Transverse colon (tissue), 4 donors: Measurements from ENCODE around the gene PALLD. TPM values are rescaled to one million over a fixed set of nuclear protein-coding genes. Genes with fewer than 3 reads are reported as not detected.
A peak's percentile ranks its signal among the peaks of the same experiment; 100 is the strongest.

ENCODE experiments used
- DNase-seq: peaks from one replicate; pipeline ENCODE4 v3.0.0-alpha.2; 2019
- H3K27ac ChIP-seq, 4 donors: fragments of 200-600 bp; sonication (generic); 2 replicates each; pipeline ENCODE4 v1.5.1; 2016 to 2018; ENCODE audit warnings: inconsistent platforms in 4 of 4
- H3K27me3 ChIP-seq: fragments of 200-600 bp; sonication (generic); 2 replicates; pipeline ENCODE4 v1.5.1; 2017; ENCODE audit warnings: inconsistent platforms
- H3K36me3 ChIP-seq, 4 donors: fragments of 200-600 bp; sonication (generic); 2 replicates each; pipeline ENCODE4 v1.5.1; 2017 to 2019; ENCODE audit warnings: inconsistent platforms in 4 of 4
- H3K4me1 ChIP-seq, 4 donors: fragments of 200-600 bp; sonication (generic); 2 replicates each; pipeline ENCODE4 v1.5.1; 2017 to 2020; ENCODE audit warnings: inconsistent platforms in 4 of 4
- H3K4me3 ChIP-seq, 4 donors: fragments of 200-600 bp; sonication (generic); 1 replicate in 1 of 4; 2 replicates in 3 of 4; pipeline versions ENCODE4 v1.5.1 to v1.6.1; 2017 to 2019; ENCODE audit warnings: inconsistent platforms in 4 of 4
- H3K9me3 ChIP-seq, 2 donors: fragments of 200-600 bp; sonication (generic); 2 replicates each; pipeline ENCODE4 v1.5.1; 2017 to 2019; ENCODE audit warnings: inconsistent platforms in 2 of 2
- EP300 ChIP-seq: sonication (generic); formaldehyde crosslinking; IDR thresholded peaks from one replicate; pipeline ENCODE4 v1.6.1; 2017; ENCODE audit warnings: antibody characterized with exemption, low read depth
- POLR2A ChIP-seq: fragments of 450-650 bp; IDR thresholded peaks from one replicate; pipeline ENCODE4 v1.6.1; 2016; ENCODE audit warnings: antibody characterized with exemption, mild to moderate bottlenecking, moderate library complexity
- POLR2AphosphoS5 ChIP-seq, 3 donors: sonication (generic); formaldehyde crosslinking; IDR thresholded peaks; one replicate each; pipeline ENCODE4 v1.6.1; 2016; ENCODE audit warnings: antibody characterized with exemption in 3 of 3
- WGBS, 2 donors: methylation state at CpG; one replicate each; pipeline ENCODE4 v1.1.5; 2018; ENCODE audit warnings: low coverage in 1 of 2; 5-methylcytosine and 5-hydroxymethylcytosine counted together
- in situ Hi-C, 4 donors: fragments of 200-750 bp; cut with MboI; loops; one replicate each; pipeline versions ENCODE4 v1.15.0 to v1.15.1; 2017; ENCODE audit warnings: low sequenced_read_pairs in 3 of 4, low pct_ligation_motif_present in 1 of 4, low pct_unique_long_range_greater_than_20kb in 1 of 4
- intact Hi-C: fragments of 100-400 bp; cut with DNase I; formaldehyde crosslinking; loops from one replicate; pipeline ENCODE4 v1.15.1; 2023; ENCODE audit warnings: low total_unique reads
- total RNA-seq, 4 donors: library from RNA; depleted of rRNA; stranded (reverse); fragments of >200 nt; gene quantifications; one replicate each; pipeline ENCODE4 v1.1.0, GENCODE V29; 2016
- TF ChIP-seq, protein P1 (sequence below), 5 experiments: fragments of 200-600 bp in 3 of 5; fragments of 450-650 bp in 2 of 5; sonication (generic) in 3 of 5; IDR thresholded peaks; 1 replicate in 2 of 5; 2 replicates in 3 of 5; pipeline ENCODE4 v1.5.1; 2016 to 2017; ENCODE audit warnings: antibody characterized with exemption in 5 of 5, inconsistent platforms in 3 of 5, mild to moderate bottlenecking in 2 of 5, moderate library complexity in 1 of 5

PALLD gene
- total RNA-seq, 4 donors from 2014 or later: 230 to 309 (median 278) TPM

DNA sequence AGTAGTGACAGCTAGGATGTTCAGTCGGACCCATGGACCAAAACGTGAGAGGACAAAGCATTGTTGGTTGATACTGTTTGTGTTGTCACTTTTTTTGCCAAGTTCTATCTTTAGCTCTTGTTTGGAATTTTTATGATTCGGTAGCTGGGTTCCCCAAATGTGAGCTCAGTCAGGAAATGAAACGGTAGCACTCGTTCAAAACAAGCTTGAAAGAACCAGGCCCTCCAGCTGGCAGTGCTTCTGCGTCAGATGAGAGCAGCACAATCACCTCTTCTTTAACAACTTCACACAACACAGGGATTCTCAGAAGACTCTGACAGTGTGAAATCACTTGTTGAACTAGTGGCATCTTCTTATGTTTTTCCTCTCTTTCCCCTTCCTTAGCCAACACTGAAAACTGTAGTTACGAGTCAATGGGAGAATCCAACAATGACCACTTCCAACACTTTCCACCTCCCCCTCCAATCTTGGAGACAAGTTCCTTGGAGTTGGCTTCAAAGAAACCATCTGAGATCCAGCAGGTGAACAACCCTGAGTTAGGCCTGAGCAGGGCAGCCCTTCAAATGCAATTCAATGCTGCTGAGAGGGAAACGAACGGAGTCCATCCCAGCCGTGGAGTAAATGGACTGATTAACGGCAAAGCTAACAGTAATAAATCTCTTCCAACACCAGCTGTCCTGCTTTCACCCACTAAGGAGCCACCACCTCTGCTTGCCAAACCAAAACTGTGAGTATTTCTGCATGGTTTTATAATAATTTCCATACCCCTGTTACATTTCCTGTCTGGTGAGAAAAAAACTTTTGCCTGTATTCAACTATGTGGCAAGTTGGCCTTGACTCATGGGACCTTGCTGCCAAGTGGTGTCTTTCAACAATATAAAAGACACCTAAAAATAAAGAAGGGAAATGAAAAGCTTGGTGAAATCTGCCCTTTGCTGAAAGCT, 214.6 kb downstream of the PALLD start:
- peaks cover 0 to 21% (median 11%) of the 10 kb centered on the region in 4 donors for H3K4me1 ChIP-seq
- no peak overlapping the region for H3K4me3 ChIP-seq
- H3K36me3 ChIP-seq: no peaks in the 10 kb centered on the region
- intact Hi-C loops (loop anchor here (5.0 to 10.0 kb wide), 2 partner anchors 123 to 211 kb away; no protein-coding TSS in a partner anchor), in situ Hi-C loops (loop anchor here in 3 of 4 donors (5.0 to 25.0 kb wide), 3 partner anchors 201 to 206 kb away; no protein-coding TSS in a partner anchor)
- no peak for DNase-seq
- peak; percentile 8 for TF ChIP-seq EP300
- peak in 1 of 3 donors; percentile 46 for TF ChIP-seq POLR2AphosphoS5 (IDR thresholded peaks at IDR 0.05)
- TF ChIP-seq, protein P1, sequence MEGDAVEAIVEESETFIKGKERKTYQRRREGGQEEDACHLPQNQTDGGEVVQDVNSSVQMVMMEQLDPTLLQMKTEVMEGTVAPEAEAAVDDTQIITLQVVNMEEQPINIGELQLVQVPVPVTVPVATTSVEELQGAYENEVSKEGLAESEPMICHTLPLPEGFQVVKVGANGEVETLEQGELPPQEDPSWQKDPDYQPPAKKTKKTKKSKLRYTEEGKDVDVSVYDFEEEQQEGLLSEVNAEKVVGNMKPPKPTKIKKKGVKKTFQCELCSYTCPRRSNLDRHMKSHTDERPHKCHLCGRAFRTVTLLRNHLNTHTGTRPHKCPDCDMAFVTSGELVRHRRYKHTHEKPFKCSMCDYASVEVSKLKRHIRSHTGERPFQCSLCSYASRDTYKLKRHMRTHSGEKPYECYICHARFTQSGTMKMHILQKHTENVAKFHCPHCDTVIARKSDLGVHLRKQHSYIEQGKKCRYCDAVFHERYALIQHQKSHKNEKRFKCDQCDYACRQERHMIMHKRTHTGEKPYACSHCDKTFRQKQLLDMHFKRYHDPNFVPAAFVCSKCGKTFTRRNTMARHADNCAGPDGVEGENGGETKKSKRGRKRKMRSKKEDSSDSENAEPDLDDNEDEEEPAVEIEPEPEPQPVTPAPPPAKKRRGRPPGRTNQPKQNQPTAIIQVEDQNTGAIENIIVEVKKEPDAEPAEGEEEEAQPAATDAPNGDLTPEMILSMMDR (IDR thresholded peaks at IDR 0.05): no peak
- TF ChIP-seq POLR2A: no peak
- no peaks in the 10 kb centered on the region for H3K9me3 ChIP-seq
- H3K27me3 ChIP-seq: no peaks in the 10 kb centered on the region
- peak overlapping the region; percentile 65 to 81 (median 74) for H3K27ac ChIP-seq
- WGBS, 2 donors: 64 to 73% methylated on average over 5 to 11 of the region's 11 CpGs

GRCh38 chr4:168712316-168712890, 215.6 kb downstream of the PALLD start:
- intact Hi-C loops: loop anchor here (5.0 to 10.0 kb wide), 2 partner anchors 122 to 210 kb away; no protein-coding TSS in a partner anchor
- WGBS, 2 donors: 86 to 88% methylated on average over 4 of the region's 4 CpGs
- peaks cover 0 to 30% (median 14%) of the 10 kb centered on the region in 4 donors for H3K4me1 ChIP-seq
- no peaks in the 10 kb centered on the region for H3K36me3 ChIP-seq
- peak overlapping the region; percentile 65 to 81 (median 74) for H3K27ac ChIP-seq
- DNase-seq: no peak
- H3K4me3 ChIP-seq: no peak overlapping the region
- no peaks in the 10 kb centered on the region for H3K9me3 ChIP-seq
- TF ChIP-seq, protein P1 (IDR thresholded peaks at IDR 0.05): no peak
- no peaks in the 10 kb centered on the region for H3K27me3 ChIP-seq
- in situ Hi-C loops: loop anchor here in 3 of 4 donors (5.0 to 25.0 kb wide), 3 partner anchors 200 to 205 kb away; no protein-coding TSS in a partner anchor

GRCh38 chr4:168713253-168713652, 216.4 kb downstream of the PALLD start:
- no peak for DNase-seq
- no peaks in the 10 kb centered on the region for H3K9me3 ChIP-seq
- in situ Hi-C loops: loop anchor here in 3 of 4 donors (5.0 to 25.0 kb wide), 3 partner anchors 199 to 204 kb away; no protein-coding TSS in a partner anchor
- no peaks in the 10 kb centered on the region for H3K36me3 ChIP-seq
- peaks cover 0 to 31% (median 14%) of the 10 kb centered on the region in 4 donors for H3K4me1 ChIP-seq
- no peak overlapping the region for H3K4me3 ChIP-seq
- TF ChIP-seq EP300 (no peak), POLR2A (no peak), POLR2AphosphoS5 (IDR thresholded peaks at IDR 0.05) (no peak)
- TF ChIP-seq, protein P1 (IDR thresholded peaks at IDR 0.05): no peak
- peak overlapping the region in 2 of 4 donors; percentile 16 to 65 for H3K27ac ChIP-seq
- intact Hi-C loops: loop anchor here (5.0 to 10.0 kb wide), 2 partner anchors 122 to 209 kb away; no protein-coding TSS in a partner anchor
- H3K27me3 ChIP-seq: no peaks in the 10 kb centered on the region
- 75 to 92% methylated on average over 2 of the region's 2 CpGs for WGBS, 2 donors

- in situ Hi-C loops (loop anchor here in 2 of 4 donors (10.0 to 25.0 kb wide), 2 partner anchors 196 to 199 kb away; no protein-coding TSS in a partner anchor), intact Hi-C loops (loop anchor here (10.0 kb wide), 1 partner anchor 119 kb away; no protein-coding TSS in a partner anchor)
- Histone ChIP-seq H3K36me3 (no peaks in the 10 kb centered on the region), H3K4me3 (no peak overlapping the region), H3K4me1 (peaks cover 0 to 24% (median 12%) of the 10 kb centered on the region in 4 donors), H3K9me3 (no peaks in the 10 kb centered on the region), H3K27ac (peak overlapping the region; percentile 3 to 63 (median 60)), H3K27me3 (no peaks in the 10 kb centered on the region)
- 74 to 87% methylated on average over 4 to 7 of the region's 7 CpGs for WGBS, 2 donors
- DNase-seq: no peak
- TF ChIP-seq POLR2AphosphoS5 (IDR thresholded peaks at IDR 0.05): no peak
- TF ChIP-seq EP300: no peak
- no peak for TF ChIP-seq POLR2A
- TF ChIP-seq, protein P1 (IDR thresholded peaks at IDR 0.05): no peak
Observed at GRCh38 chr4:168715896-168716295, 219.0 kb downstream of the PALLD start.
